HG03439 (cell line): ENCODE data around the gene SLC39A10.
"Not testable (repeated sequence)": the region's sequence is repeated elsewhere in the genome, so short reads cannot be mapped to it uniquely, and the experiment has no call there.

Experiments
- ATAC-seq: cut with Tn5 transposase; IDR thresholded peaks from one replicate; pipeline ENCODE4 v1.9.1; 2021; ENCODE audit warnings: mild to moderate bottlenecking, moderate library complexity; ENCODE audit not compliant: unreplicated experiment

Gene SLC39A10

GRCh38 chr2:195645413-195645812 is 11.6 kb upstream of the SLC39A10 start:
- ATAC-seq = no peak

- ATAC-seq = no peak
Observed at GRCh38 chr2:195646424-195646823, 10.6 kb upstream of the SLC39A10 start.

GRCh38 chr2:195647302-195647701 is 9.7 kb upstream of the SLC39A10 start:
- no peak for ATAC-seq

- not testable (repeated sequence) for ATAC-seq
Observed at GRCh38 chr2:195648370-195648769, 8.7 kb upstream of the SLC39A10 start.

DNA sequence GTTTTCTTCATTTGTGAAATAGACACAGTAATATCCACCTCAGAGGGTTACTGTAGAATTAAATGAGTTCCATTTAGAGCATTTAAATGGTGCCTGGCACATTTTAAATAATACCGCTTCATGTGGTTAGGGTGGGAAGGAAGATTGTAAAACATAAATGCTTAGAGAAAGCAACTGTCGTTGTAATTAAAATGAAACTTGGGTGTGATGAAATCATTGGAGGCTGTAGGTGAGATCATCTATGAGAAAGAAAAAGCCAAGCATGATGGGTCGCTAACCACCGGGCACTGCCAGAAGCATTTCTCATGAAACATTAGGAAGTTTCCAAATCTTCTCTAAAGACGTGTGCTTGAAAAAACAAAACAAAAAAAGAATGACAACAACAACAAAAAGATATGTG is 8.2 kb upstream of the SLC39A10 start:
- ATAC-seq = no peak

- ATAC-seq = peak; percentile 20
Observed at GRCh38 chr2:195649629-195650190, 7.3 kb upstream of the SLC39A10 start.

GRCh38 chr2:195651046-195651445 is 6.0 kb upstream of the SLC39A10 start:
- no peak for ATAC-seq

DNA sequence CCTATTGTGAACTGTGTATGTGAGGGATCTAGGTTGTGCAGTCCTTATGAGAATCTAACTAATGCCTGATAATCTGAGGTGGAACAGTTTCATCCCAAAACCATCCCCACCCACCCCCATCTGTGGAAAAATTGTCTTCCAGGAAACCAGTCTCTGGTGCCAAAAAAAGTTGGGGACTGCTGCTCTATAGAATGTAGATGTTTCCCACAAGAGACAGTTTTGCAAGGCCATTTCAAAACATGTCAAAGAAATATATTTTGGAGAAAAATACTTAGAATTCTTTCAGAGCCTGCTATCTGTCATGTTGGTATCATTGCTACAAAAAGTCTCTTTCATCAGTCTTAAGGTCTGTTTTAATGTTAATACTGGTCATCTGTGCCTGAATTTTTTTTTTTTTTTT is 4.1 kb upstream of the SLC39A10 start:
- no peak for ATAC-seq

DNA sequence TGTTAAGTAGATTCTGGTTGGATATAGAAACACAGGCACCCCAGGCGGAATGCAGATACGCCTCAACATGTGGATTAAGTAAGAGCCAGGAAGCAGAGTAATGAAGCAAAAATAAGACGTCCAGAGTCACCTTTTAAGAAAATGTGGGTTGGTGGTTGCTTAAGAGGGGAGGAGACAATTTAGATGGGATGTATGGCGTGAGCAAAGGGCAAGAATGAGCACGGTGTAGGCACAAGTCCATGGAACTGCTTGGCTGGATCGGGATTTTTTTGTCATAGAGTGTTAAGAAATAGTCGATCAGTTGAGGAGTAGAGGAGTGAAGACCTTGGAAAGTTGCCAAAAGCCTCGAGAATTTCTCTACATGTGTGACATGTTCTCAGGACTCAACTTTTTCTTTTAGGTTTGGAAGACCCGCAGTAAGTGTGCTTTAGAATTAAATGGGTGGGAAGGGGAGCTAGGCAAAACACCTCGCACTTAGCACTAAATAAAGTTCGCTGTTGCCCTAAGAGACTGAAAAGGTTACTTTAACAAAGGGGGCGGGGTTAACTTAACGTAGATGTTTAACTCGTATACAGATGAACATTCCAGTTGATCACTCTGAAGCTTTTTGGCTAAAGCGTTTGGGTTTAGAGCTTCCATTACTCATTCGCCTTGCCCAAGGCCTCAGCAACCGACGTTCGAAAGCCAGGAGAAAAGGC is 716 bp upstream of the SLC39A10 start:
- no peak for ATAC-seq

GRCh38 chr2:195657634-195658540 is 861 bp downstream of the SLC39A10 start:
- peak; percentile 23 for ATAC-seq

- no peak for ATAC-seq
Observed at GRCh38 chr2:195658541-195658890, 1.5 kb downstream of the SLC39A10 start.

GRCh38 chr2:195659114-195659513 is 2.1 kb downstream of the SLC39A10 start:
- no peak for ATAC-seq

- ATAC-seq = no peak
Observed at GRCh38 chr2:195659982-195660890, 3.2 kb downstream of the SLC39A10 start.

DNA sequence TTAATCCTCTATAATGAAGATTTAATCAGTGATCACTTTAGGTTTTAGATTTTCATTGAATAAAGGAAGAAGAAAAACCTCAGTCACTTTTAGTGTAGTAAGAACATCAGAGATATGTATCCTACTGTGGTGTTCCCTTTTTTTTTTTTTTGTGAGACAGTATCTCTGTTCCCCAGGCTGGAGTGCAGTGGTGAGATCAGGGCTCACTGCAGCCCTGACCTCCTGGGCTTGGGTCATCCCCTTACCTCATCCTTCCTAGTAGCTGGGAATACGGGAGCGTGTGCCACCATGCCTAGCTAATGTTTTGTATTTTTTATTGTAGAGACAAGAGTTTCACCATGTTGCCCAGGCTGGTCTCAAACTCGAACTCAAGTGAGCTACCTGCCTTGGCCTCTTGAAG is 5.1 kb downstream of the SLC39A10 start:
- ATAC-seq = no peak

- ATAC-seq = no peak
Observed at GRCh38 chr2:195663007-195663406, 6.0 kb downstream of the SLC39A10 start.

- ATAC-seq = no peak
Observed at GRCh38 chr2:195664528-195664927, 7.5 kb downstream of the SLC39A10 start.

DNA sequence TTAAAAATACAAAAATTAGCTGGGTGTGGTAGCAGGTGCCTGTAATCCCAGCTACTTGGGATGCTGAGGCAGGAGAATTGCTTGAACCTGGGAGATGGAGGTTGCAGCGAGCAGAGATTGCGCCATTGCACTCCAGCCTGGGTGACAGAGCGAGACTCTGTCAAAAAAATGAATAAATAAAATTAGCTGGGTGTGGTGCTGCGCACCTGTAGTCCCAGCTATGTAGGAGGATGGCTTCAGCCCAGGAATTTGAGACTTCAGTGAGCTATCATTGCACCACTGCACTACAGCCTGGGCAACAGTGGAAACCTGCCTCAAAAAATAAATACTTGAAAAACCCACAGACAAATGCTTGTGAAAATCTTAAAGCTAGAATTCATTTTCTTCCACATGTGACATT is 8.1 kb downstream of the SLC39A10 start:
- not testable (repeated sequence) for ATAC-seq

DNA sequence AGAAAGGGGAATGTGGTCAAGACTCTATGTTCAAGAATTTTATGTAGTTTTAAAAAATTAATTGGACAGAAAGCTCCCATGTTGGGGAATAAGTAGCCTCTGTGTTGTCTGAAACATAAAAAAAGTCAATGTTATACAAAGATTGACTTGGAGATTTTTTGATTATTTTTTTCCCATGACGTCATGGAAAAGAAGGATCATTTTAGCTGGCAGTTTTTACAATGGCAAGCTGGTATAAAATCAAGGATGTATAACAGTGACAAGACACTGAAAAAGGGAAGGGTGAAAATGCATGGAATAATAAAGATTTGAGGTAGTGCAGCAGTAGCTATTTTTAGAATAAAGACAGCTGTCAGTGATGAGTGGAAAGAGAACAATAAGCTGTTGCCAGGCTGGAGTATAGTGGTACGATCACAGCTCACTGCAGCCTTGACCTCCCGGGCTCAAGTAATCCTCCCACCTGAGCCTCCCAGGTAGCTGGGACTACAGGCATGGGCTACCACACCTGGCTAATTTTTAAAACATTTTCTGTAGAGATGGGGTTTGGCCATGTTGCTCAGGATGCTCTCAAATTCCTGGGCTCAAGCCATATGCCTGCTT is 9.2 kb downstream of the SLC39A10 start:
- ATAC-seq = no peak

DNA sequence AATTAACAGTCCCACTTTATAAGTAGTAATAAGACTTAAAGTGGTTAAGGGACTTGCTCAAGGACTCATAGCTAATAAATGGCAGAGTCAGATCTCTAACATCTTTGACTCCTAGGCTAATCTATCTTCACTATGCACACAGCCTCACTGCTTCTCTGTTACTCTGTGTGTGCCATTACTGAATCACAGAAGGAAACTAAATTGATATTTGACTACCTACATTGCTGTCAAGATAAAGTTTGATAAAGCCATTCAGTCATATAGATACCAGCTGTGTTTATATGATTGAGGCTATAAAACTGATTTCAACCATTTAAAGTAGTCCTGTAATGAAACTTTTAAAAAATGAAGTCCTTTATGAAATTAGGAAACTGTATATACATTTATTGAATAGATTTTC is 10.9 kb downstream of the SLC39A10 start:
- ATAC-seq = no peak

DNA sequence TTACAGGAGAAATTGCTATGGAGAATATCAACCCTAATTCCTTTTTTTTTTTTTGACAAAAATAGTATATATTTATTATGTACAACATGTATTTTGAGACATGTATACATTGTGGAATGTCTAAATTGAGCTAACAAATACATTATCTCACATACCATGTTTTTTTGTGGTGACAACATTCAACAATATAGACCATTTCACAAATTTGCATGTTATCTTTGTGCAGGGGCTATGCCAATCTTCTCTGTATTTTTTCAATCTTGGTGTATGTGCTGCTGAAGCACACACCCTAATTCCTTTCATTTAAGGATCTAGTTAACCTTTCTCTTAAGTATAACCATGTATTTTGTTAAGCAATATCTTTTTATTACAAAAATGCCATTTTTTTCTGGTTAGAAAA is 13.2 kb downstream of the SLC39A10 start:
- ATAC-seq = no peak
